Sigmoid colon (tissue), 7 donors: Measurements from ENCODE around the gene GJD4. TPM values are rescaled to one million over a fixed set of nuclear protein-coding genes. Genes with fewer than 3 reads are reported as not detected.

Source experiments
- DNase-seq: peaks from one replicate; pipeline ENCODE4 v3.0.0-alpha.2; 2019
- H3K27ac ChIP-seq, 4 donors: fragments of 200-600 bp; sonication (generic); one replicate each; pipeline ENCODE4 v1.5.1; 2016 to 2019; ENCODE audit warnings: mild to moderate bottlenecking in 1 of 4
- H3K27me3 ChIP-seq, 3 donors: fragments of 200-600 bp; sonication (generic); one replicate each; pipeline ENCODE4 v1.5.1; 2019; ENCODE audit warnings: mild to moderate bottlenecking in 1 of 3
- H3K36me3 ChIP-seq, 4 donors: fragments of 200-600 bp; sonication (generic); one replicate each; pipeline ENCODE4 v1.5.1; 2016 to 2019
- H3K4me1 ChIP-seq, 4 donors: fragments of 200-600 bp; sonication (generic); one replicate each; pipeline ENCODE4 v1.5.1; 2017 to 2019
- H3K4me3 ChIP-seq, 4 donors: fragments of 200-600 bp; sonication (generic); one replicate each; pipeline ENCODE4 v1.5.1; 2017 to 2019; ENCODE audit warnings: mild to moderate bottlenecking in 2 of 4, moderate library complexity in 1 of 4
- H3K9me3 ChIP-seq, 4 donors: fragments of 200-600 bp in 3 of 4; sonication (generic) in 3 of 4; one replicate each; pipeline versions ENCODE4 v1.5.1 to v1.6.1; 2013 to 2019
- EP300 ChIP-seq, 4 donors: sonication (generic); formaldehyde crosslinking; IDR thresholded peaks; one replicate each; pipeline ENCODE4 v1.6.1; 2017; ENCODE audit warnings: antibody characterized with exemption in 4 of 4
- POLR2A ChIP-seq, 2 donors: fragments of 450-650 bp; IDR thresholded peaks; one replicate each; pipeline ENCODE4 v1.6.1; 2016; ENCODE audit warnings: antibody characterized with exemption in 2 of 2, mild to moderate bottlenecking in 2 of 2, moderate library complexity in 2 of 2
- POLR2AphosphoS5 ChIP-seq, 4 donors: sonication (generic); formaldehyde crosslinking; IDR thresholded peaks; one replicate each; pipeline ENCODE4 v1.6.1; 2017; ENCODE audit warnings: antibody characterized with exemption in 4 of 4
- WGBS, 2 donors: extraction: QIAGEN DNeasy Blood & Tissue Kit; methylation state at CpG; one replicate each; pipeline ENCODE4 v1.1.7; 2013; 5-methylcytosine and 5-hydroxymethylcytosine counted together
- intact Hi-C: fragments of 100-400 bp; cut with DNase I; formaldehyde crosslinking; loops from one replicate; pipeline ENCODE4 v1.15.1; 2023
- polyA plus RNA-seq, 3 donors: library from polyadenylated mRNA; stranded (reverse); fragments of 200-250 nt; gene quantifications; one replicate each; pipeline ENCODE4 v1.2.3, GENCODE V29; 2013
- total RNA-seq, 4 donors: library from RNA; depleted of rRNA; stranded (reverse); fragments of >200 nt; gene quantifications; one replicate each; pipeline ENCODE4 v1.1.0, GENCODE V29; 2016
- TF ChIP-seq, protein P1 (sequence below), 4 experiments: fragments of 450-650 bp in 3 of 4; fragments of 200-600 bp in 1 of 4; IDR thresholded peaks; one replicate each; pipeline ENCODE4 v1.5.1; 2016 to 2019; ENCODE audit warnings: antibody characterized with exemption in 4 of 4, mild to moderate bottlenecking in 3 of 4, moderate library complexity in 2 of 4
- donor health status: healthy with polysubstance abuse.
- donor health status: Bipolar disorder and iron deficiency.
- donor health status: healthy.

The GJD4 gene
- total and polyA plus RNA-seq, 7 donors, result not detected

- Histone ChIP-seq H3K9me3 (peaks cover 0 to 2% (median 0%) of the 10 kb centered on the region in 4 donors), H3K27me3 (no peaks in the 10 kb centered on the region), H3K36me3 (no peaks in the 10 kb centered on the region), H3K4me1 (no peaks in the 10 kb centered on the region), H3K27ac (no peak overlapping the region), H3K4me3 (no peak overlapping the region)
- DNase-seq, result no peak
- TF ChIP-seq, protein P1, sequence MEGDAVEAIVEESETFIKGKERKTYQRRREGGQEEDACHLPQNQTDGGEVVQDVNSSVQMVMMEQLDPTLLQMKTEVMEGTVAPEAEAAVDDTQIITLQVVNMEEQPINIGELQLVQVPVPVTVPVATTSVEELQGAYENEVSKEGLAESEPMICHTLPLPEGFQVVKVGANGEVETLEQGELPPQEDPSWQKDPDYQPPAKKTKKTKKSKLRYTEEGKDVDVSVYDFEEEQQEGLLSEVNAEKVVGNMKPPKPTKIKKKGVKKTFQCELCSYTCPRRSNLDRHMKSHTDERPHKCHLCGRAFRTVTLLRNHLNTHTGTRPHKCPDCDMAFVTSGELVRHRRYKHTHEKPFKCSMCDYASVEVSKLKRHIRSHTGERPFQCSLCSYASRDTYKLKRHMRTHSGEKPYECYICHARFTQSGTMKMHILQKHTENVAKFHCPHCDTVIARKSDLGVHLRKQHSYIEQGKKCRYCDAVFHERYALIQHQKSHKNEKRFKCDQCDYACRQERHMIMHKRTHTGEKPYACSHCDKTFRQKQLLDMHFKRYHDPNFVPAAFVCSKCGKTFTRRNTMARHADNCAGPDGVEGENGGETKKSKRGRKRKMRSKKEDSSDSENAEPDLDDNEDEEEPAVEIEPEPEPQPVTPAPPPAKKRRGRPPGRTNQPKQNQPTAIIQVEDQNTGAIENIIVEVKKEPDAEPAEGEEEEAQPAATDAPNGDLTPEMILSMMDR (IDR thresholded peaks at IDR 0.05), result no peak
- TF ChIP-seq POLR2AphosphoS5 (IDR thresholded peaks at IDR 0.05), result no peak
- no peak for TF ChIP-seq POLR2A (IDR thresholded peaks at IDR 0.05)
- no peak for TF ChIP-seq EP300 (IDR thresholded peaks at IDR 0.05)
- 9 to 40% methylated on average over 8 of the region's 8 CpGs for WGBS, 2 donors
- intact Hi-C loops, result no loop called here
Measured at GRCh38 chr10:35585903-35586535, 19.1 kb upstream of the GJD4 start.

- Histone ChIP-seq H3K4me3 (no peak overlapping the region), H3K27ac (no peak overlapping the region), H3K9me3 (peaks cover 0 to 5% (median 0%) of the 10 kb centered on the region in 4 donors), H3K27me3 (no peaks in the 10 kb centered on the region), H3K4me1 (no peaks in the 10 kb centered on the region), H3K36me3 (no peaks in the 10 kb centered on the region)
- no peak for DNase-seq
- intact Hi-C loops, result no loop called here
- TF ChIP-seq, protein P1 (IDR thresholded peaks at IDR 0.05), result no peak
- TF ChIP-seq POLR2AphosphoS5 (IDR thresholded peaks at IDR 0.05), result no peak
- no peak for TF ChIP-seq EP300 (IDR thresholded peaks at IDR 0.05)
- TF ChIP-seq POLR2A (IDR thresholded peaks at IDR 0.05), result no peak
Measured at GRCh38 chr10:35588836-35589235, 16.3 kb upstream of the GJD4 start.

DNA sequence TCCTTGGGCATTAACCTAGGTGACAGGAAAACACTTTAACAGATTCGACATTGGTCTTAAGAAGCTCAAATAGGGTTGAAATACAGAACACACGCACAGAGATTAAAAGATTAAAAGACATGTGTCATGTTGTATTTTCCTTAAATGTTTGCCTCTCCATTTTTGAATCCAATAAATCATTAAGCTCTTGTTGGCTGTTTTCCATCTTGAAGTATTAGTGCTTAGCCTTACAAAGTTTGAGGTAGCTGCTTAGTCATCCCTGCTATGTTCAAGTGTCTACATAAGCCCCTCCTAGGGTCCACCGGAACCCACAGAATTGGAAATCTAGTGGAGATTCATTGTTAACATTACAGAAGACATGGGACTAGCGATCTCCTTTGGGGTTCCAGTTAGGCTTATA, 12.7 kb upstream of the GJD4 start:
- no peak for DNase-seq
- H3K4me3 ChIP-seq, result no peak overlapping the region
- no peak for TF ChIP-seq POLR2A (IDR thresholded peaks at IDR 0.05)
- no peak for TF ChIP-seq POLR2AphosphoS5 (IDR thresholded peaks at IDR 0.05)
- no peak for TF ChIP-seq EP300 (IDR thresholded peaks at IDR 0.05)
- TF ChIP-seq, protein P1 (IDR thresholded peaks at IDR 0.05), result no peak
- no peak overlapping the region for H3K27ac ChIP-seq
- no peaks in the 10 kb centered on the region for H3K36me3 ChIP-seq
- no peaks in the 10 kb centered on the region for H3K27me3 ChIP-seq
- H3K9me3 ChIP-seq, result peaks cover 0 to 5% (median 0%) of the 10 kb centered on the region in 4 donors
- intact Hi-C loops, result no loop called here
- H3K4me1 ChIP-seq, result no peaks in the 10 kb centered on the region
- WGBS, 2 donors, result 93% methylated on average over 4 of the region's 4 CpGs

DNA sequence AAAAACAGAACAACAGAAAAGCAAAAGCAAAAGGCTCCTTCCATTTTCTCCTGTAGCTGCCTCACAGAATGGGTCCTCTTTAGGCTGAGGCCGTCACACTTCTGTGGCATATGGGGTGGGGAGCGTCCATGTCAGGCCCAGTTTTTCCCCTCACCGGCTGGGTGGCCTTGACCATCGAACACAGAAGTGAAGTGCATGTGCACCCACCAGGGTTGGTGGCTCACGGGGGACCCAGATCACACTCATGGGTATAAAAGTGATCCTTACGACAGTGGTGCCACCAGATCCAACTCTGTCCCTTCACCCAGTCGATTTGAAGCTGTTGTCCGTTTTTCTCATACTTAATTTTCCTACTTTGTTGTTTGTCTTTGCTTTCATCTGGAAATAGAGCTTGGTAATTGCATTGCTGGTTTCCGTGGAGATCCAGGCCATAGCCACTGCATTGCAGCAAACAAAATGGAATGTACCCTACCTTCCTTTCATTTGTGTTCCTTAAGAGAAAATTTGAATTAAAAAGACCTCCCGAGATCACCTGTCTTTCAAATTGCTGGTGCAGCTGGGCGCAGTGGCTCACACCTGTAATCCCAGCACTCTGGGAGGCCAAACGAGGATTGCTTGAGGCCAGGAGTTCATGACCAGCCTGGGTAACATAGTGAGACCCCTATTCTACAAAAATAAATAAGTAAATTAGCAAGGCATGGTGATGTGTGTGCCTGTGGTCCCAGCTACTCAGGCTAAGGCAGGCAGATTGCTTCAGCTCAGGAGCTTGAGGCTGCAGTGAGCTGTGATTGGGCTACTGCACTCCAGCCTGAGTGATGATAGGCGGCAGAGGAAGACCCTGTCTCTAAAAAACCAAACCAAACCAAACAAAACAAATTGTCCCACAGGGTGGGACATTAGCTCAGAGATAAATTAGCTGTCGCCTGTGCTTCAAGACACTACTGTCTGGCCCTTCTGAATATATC, 10.7 kb upstream of the GJD4 start:
- Histone ChIP-seq H3K4me1 (no peaks in the 10 kb centered on the region), H3K27me3 (no peaks in the 10 kb centered on the region), H3K36me3 (no peaks in the 10 kb centered on the region), H3K4me3 (no peak overlapping the region), H3K27ac (no peak overlapping the region), H3K9me3 (peaks cover 0 to 5% (median 0%) of the 10 kb centered on the region in 4 donors)
- TF ChIP-seq EP300 (IDR thresholded peaks at IDR 0.05) (no peak), POLR2AphosphoS5 (IDR thresholded peaks at IDR 0.05) (no peak), POLR2A (IDR thresholded peaks at IDR 0.05) (no peak)
- TF ChIP-seq, protein P1 (IDR thresholded peaks at IDR 0.05), result no peak
- WGBS, 2 donors, result 73 to 78% methylated on average over 14 of the region's 14 CpGs
- DNase-seq, result no peak
- intact Hi-C loops, result no loop called here
